ENCODE results near the gene WNT4.

DNA sequence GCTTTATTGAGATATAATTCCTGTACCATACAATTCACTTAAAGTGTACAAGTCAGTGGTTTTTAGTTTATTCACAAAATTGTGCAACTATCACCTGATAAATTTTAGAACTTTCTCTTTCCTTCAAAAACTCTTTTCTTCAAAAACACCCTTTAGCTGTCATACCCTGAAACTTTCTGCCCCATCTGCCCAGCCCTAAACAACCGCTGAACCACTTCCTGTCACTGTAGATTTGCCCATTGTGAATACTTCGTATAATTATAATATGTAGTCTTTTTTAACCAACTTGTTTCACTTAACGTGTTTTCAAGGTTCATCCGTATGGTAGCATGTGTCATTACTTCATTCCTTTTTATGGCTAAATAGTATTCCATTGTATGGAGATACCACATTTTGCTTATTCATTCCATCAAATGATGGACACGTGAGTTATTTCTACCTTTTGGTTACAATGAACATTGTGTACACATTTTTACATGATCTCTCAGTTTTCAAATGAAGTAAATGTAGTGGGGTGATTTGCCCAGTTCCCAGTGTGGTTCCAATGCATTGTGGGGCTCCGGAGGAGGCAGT lies 37.9 kb downstream of the WNT4 start:
- no peak for TF ChIP-seq POLR2AphosphoS5 (IDR thresholded peaks at IDR 0.05; ENCODE audit: low read depth, low read length)
- no peak for TF ChIP-seq CTCF (IDR thresholded peaks at IDR 0.05 in 2 of 3, conservative IDR thresholded peaks at IDR 0.05 in 1 of 3; ENCODE audit: borderline replicate concordance in 1 of 3, insufficient read depth in 1 of 3, low read depth in 2 of 3, low read length in 2 of 3)
- no peak for TF ChIP-seq EGR1 (IDR thresholded peaks at IDR 0.05; ENCODE audit: low read depth)
- no peak for TF ChIP-seq JUND (IDR thresholded peaks at IDR 0.05)
- no peak for TF ChIP-seq SP1 (IDR thresholded peaks at IDR 0.05; ENCODE audit: low read depth)
- no peak for TF ChIP-seq POLR2A (IDR thresholded peaks at IDR 0.05; ENCODE audit: borderline replicate concordance, extremely low read depth, insufficient read depth, insufficient read length)
- no peak for TF ChIP-seq YY1 (IDR thresholded peaks at IDR 0.05; ENCODE audit: extremely low read depth, insufficient replicate concordance, low read depth, low read length)
- no peak for TF ChIP-seq EZH2phosphoT487 (IDR thresholded peaks at IDR 0.05; ENCODE audit: borderline replicate concordance)
- TF ChIP-seq, protein P1, sequence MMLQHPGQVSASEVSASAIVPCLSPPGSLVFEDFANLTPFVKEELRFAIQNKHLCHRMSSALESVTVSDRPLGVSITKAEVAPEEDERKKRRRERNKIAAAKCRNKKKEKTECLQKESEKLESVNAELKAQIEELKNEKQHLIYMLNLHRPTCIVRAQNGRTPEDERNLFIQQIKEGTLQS (IDR thresholded peaks at IDR 0.05): no peak
- TF ChIP-seq EZH2 (IDR thresholded peaks at IDR 0.05): no peak
- TF ChIP-seq ZFX (IDR thresholded peaks at IDR 0.05): no peak
- no peak for TF ChIP-seq SRF (IDR thresholded peaks at IDR 0.05; ENCODE audit: low read depth)
- no peak for TF ChIP-seq ZBTB33 (IDR thresholded peaks at IDR 0.05; ENCODE audit: extremely low read depth, insufficient replicate concordance, low read length)
- no peak for TF ChIP-seq CBX3 (IDR thresholded peaks at IDR 0.05; ENCODE audit: low read depth)

Data from HCT116 (cell line).